HG02588 (cell line): Measurements from ENCODE around the gene EHF.
"Not testable (repeated sequence)": the region's sequence is repeated elsewhere in the genome, so short reads cannot be mapped to it uniquely, and the experiment has no call there.

ENCODE experiments used
- ATAC-seq: cut with Tn5 transposase; IDR thresholded peaks from one replicate; pipeline ENCODE4 v1.9.1; 2021; ENCODE audit warnings: mild to moderate bottlenecking, moderate library complexity; ENCODE audit not compliant: unreplicated experiment

The EHF gene

DNA sequence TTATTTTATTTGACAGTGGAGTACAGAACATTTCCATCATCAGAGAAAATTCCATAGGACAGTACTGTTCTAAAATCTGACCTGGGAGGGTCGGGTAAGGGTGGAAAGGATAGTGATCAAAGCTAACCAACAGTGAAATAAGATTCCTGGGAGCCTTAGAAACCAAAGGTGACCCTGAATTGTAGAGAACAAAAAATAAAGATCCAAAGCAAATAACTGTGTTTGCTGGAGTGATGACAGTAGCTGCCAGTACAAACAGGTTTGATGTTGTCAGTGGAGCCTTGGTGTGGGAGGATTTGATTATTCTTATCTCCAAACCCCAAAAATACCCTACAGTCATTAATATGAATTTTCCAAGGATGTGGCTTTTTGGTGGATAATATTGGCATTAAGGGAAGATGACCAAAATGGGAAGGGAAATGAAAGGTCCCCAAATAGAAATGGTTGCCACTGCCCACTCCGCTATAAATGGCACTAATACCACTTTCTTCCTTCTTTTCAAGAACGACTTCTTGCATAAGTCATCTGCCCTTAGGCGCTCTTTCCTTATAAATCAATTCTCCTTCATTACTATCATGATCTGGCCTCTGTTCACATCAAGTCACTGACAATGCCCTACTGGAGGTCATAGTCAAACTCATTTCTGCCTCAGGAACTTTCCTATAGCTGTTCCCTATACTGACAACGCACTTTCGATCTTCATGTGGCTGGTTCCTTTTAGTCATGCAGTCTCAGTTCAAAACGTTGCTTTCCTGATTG is 44.4 kb downstream of the EHF start:
- no peak for ATAC-seq

DNA sequence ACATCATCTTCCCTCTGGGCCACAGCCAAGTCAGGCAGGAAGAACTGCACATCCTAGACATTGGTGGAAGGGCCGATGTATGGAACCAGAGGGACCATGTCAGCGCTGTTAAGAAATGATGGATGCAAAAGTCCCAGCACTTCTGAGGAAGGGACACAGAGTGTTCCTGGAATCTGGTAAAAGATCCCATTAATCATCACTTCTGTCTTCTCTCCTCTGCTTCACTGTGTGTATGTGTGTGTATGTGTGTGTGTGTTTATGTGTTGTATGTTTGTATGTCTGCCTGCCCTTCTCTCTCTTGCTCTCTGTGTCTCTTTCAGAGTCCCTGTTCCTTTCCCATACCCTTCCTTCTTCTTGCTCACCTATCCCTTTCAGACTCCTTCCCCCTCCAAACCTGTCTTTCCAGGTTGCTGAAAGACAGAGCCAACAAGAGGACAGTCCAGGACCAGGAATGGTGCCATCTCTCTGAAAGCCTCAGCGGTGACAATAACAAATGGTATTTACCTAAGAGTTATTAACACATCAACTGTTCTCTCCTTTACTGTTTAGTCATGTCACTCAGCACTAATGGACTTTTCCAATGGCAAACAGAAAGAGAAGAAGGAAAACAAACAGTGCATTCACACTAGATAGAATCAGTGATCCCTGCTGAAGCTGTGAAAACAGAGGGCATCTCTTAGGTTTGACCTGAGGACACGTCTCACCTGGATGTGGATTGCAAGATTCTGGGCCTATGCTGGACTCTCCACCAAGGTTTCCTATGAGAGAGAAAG is 47.1 kb downstream of the EHF start:
- ATAC-seq: no peak

DNA sequence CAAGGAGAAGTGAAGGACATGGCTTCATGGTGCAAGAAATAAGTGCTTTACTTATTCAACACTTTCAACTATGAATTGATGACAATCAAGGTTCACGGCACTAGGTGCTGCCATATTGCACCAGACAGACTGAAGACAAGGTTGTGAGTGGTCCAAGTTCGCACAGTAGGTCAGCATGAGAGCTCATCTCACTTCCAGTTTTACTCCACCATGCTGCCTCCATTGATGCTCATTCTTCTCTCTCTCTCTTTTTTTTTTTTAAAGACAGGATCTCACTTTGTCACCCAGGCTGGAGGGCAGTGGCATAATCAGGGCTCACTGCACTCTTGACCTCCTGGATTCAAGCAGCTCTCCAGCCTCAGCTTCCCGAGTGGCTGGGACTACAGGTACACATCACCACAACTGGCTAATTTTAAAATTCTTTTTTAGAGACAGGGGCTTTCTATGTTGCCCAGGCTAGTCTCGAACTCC is 47.7 kb downstream of the EHF start:
- ATAC-seq: no peak

DNA sequence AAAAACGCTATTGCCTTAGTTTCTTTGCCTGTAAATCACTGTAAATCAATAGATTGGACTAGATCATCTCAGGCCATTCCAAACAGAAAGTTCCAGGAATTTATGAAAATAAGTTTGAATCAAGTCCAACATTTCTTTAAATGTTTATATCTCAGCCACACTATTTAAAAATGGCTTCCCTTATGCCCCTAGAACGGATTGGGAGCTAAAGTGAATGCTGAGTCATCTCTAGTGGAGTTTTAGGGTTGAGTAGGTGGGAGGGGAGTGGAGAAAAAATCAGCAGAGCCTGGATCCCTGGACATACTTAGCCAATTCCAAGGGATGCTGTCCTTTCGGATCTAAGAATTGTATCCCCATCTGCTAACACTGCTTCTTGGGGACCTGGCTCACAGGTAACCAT is 48.6 kb downstream of the EHF start:
- ATAC-seq: no peak

DNA sequence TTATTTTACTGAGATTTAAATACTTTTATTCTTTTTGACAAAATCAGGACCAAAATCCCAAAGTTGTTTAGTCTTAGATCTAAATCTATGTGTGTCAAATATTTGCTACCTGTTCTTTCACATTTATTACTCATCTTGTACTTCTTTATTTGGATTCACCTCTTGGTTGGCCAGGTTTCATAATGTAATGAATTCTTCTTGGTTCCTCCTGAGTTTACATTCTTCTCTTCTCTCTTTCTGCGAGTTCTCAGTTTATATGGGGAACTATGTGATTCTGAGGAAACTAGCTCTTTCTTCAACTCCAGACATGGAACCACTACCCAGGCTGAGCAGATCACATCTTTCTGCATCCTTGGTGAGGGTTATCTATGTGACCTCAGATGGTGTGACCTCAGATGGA is 50.2 kb downstream of the EHF start:
- ATAC-seq: no peak

DNA sequence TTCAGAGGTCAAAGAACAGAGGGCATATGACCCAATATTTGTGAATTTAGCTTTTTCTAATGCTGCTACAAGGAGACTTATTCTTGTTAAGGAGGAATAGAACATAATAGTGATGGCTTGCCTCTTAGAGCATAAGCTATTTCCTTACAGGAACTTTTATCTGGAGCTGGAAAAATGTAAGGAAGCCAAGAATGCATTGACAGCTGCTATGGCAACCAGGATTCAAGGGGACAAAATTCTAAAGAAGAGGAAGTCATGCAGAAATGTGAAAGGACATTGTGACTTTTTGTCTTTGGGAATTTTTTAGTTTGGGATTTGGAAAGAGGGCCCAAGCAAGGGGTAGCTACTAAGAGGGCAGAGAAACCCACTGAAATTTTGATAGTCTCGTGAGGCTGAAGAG is 51.1 kb downstream of the EHF start:
- no peak for ATAC-seq

DNA sequence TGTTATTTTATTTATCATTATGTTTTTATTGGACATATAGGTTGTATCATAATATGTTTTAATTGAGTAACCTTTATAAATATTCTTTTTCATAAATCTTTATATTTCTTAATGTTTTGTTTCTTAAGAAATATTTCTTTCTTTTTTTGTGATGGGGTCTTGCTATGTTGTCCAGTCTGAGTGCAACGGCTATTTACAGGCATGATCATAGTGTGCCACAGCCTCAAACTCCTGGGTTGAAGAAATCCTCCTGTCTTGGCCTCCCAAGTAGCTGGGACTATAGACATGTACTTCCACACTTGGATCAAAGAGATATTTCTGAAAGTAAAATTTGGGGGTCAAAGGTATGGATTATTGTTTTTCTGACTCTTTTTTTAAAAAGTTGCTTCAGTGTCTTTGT is 53.1 kb downstream of the EHF start:
- no peak for ATAC-seq

DNA sequence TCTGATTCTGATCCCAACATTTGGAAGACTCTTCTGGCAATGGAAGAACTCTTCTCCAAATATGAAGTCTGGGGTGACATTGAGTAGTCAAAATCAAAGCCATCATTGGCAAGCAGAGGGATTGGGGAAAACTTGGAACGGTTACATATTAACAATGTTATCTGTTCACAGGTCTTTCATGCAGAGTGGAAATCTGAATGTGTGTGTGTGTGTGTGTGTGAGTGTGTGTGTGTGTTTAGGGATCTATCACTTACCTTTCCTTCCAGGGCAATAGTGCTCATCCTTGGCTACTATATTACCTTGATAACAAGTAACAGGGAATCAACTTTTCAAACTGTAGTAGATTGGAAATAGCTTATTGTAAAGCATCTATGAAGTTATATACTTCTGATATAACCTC is 55.3 kb downstream of the EHF start:
- no peak for ATAC-seq

DNA sequence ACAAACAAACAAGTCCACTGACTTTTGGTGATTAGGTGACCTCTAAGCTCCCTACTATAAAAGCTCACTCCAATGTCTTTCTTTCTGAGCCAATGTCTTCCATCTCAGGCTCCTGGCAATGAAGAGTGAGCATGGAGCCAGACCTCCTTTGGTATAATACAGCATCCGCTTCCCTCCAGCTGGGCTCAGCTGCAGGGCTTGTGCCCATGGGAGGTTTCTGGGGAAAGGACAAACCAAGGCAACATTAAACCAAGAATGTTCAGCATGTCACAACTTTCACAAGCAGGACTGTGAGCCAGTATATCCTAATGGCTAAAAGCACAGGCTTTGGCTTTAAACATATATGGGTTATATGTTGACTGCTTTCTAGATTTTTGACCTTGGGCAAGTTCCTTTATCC is 58.8 kb downstream of the EHF start:
- ATAC-seq: no peak

DNA sequence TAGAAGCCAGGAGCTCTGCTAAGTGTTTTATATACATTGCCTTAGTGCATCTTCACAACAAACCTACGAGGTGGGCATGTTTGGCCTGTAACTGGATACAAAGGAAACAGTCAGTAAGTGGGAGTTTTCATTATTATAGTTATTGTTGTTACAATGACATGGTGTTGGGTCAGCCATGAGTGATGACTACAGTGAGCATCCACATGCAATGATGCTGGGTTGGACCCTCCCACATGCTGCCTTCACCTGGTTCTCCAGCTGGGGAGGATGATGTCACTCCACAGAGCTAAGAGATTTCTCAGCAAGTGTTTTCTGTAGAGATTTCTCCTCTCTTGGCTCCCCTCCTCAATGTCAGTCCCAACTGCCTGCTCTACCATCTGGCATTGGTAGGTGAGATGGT is 59.3 kb downstream of the EHF start:
- ATAC-seq: no peak

DNA sequence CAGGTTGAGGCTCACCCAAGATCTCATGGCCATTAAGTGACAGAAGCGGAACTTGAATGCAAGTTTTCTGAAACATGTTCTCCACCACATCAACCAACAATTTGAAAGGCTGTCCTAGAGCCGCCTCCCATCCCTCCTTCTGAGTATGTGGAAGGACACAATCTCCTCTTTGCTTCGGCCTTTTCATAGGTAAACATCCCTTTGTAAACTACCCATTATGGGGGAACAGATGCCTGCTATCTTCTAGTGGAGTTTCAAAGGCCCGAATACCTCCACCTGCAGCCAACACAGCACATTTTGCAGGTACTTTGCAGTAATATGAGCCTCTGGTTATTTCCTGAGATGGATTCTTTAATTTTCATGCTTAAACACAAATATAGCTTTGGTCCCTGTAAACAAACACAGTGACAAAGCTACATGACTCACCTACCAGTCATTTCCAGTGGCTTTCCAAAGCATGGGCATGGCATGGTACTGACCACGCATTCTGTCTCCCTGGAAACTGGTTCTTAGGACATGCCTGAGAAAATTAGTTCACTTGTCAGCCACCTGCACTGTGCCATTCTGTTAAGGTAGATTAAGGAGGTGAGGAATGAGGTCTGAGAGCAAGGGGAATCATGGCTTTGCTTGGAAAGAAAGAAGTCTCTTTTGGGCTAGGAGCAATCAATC is 60.2 kb downstream of the EHF start:
- no peak for ATAC-seq

DNA sequence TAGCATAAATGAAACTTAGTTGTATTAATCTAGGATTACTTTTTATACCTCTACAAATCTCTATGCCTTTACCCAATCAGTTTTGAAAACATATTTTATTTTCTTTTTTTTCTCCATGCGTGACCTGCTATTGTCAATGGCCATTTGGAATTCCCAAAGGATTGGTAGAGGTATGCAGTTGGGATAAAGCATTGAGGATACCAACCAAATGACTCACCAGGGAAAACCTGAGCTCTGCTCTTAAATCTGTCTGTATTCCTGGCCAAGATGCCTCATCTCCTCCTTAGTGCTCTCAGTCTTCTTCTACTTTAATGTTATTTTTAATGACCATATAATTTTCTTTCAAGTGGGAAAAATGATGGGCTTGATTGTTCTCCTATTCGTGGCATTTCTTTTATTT is 61.9 kb downstream of the EHF start:
- no peak for ATAC-seq

DNA sequence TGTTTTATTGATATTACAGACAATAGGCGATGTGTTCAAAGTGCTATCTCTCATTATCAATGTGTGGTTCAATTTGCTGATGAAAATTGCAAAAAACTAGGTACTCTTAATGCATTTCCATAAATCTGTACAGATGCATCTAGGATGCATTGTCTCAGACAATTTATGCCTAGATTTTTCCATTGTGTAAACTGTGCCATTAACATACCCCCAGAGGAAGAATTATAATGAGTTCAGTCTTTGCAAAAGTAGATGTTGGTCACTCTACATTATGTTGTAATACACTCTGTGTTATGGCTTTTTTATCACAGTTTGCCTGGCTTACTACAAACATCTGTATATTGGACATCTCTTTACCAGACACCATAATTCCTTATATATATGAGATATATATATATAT is 62.5 kb downstream of the EHF start:
- ATAC-seq: no peak

DNA sequence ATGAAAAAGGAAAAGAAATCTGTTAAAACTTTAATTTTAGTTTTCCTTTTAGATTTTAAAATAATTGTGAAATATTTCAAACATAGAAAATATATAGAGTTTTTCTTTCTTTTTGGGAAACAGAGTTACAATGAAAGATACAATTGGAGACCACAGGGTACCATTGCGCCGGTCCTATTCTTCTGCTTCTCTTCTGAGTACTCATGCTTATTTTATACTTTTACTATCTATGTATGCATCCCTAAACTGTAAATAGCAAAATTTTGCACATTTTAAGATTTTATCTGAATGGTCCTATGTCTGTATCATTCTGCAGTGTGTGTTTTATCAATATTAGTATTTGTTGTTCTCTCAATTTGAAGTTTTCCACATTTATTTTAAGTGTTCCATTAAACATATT is 65.0 kb downstream of the EHF start:
- no peak for ATAC-seq

DNA sequence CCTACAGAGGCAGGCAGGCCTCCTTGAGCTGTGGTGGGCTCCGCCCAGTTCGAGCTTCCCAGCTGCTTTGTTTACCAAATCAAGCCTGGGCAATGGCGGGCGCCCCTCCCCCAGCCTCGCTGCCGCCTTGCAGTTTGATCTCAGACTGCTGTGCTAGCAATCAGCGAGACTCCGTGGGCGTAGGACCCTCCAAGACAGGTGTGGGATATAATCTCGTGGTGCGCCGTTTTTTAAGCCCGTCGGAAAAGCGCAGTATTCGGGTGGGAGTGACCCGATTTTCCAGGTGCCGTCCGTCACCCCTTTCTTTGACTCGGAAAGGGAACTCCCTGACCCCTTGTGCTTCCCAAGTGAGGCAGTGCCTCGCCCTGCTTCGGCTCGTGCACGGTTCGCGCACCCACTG is 71.4 kb downstream of the EHF start:
- ATAC-seq: not testable (repeated sequence)

DNA sequence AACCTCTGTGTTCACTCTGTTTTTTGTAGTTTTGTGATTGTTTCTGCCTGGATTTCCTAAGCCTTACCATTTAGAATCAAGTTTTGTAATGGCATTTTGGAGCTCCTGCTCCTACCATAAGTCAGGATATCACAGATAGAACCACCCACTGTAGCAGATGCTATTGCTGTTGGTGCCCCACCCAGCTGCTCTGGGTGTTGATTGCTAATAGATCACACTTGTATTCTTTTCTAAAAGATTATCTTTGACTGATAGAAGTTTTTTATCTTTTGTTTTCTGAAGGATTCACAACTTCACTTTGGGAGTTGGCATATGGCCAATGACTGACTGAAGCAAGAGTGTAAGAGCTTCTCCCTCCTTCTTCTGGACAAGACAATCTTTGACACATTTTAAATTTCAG is 76.0 kb downstream of the EHF start:
- no peak for ATAC-seq

DNA sequence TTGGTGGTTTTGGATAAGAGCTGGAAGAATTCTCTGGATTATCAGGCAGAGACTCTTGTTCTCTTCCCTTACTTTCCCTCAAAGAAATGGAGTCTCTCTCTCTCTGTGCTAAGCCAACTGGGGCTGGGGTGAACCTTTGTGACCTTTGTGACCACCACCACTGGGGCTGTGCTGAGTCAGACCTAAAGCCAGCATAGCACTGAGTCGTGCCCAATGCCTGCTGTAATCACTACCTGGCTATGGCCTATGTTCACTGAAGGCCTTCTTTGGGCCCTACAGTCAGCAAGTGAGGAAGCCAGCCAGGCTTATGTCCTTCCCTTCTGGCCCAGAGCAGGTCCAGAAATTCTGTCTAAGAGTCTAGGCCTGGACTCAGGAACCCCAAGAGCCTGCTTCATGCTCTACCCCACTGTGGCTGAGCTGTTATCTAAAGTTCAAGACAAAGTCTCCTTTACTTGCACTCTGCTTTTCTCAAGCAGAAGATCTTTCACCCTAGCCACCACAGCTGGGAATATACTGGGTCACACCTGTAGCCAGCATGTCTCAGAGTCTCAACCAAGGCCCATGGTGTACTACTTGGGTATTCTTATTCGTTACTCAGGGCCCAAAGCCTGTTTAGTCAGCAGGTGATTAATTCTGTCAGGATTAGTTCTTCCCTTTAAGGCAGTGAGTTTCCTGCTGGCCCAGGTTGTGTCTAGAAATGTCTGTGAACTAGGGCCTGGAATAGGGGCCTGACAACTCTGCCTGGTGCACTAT is 86.0 kb downstream of the EHF start:
- no peak for ATAC-seq

DNA sequence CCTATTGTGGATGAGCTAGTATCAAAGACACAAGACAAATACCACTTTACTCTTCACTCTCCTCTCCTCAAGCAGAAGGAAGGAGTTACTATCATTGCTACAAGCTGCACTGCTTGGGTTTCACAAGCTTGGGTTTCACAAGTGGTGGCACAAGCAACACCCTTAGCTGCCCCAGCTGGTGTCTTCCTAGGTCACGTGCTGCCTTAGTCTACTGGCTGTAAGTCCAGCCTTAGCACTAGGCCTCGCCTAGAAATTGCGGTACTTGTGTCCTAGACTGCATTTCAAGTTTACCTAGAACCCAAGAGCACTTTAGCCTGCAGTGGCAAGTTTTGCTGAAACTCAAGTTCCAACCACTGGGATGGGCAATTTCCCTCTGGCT is 86.6 kb downstream of the EHF start:
- no peak for ATAC-seq
